HepG2 (cell line): ENCODE measurements around the gene FETUB. TPM values are rescaled to one million over a fixed set of nuclear protein-coding genes. Genes with fewer than 3 reads are reported as not detected.

ENCODE experiments used
- CHD2 ChIP-seq: IDR thresholded peaks from 2 replicates; pipeline ENCODE4 v1.6.1; 2011; ENCODE audit warnings: low read depth, low read length, improper control_type of control experiment
- DNMT1 ChIP-seq: sonication (generic); formaldehyde crosslinking; IDR thresholded peaks from 2 replicates; pipeline ENCODE4 v1.5.1; 2020; ENCODE audit warnings: mild to moderate bottlenecking, missing genetic modification reagents
- E2F2 ChIP-seq: sonication (generic); formaldehyde crosslinking; IDR thresholded peaks from 2 replicates; pipeline ENCODE4 v1.4.0; 2020; ENCODE audit warnings: missing genetic modification reagents, borderline replicate concordance
- E2F5 ChIP-seq: sonication (generic); formaldehyde crosslinking; conservative IDR thresholded peaks from 2 replicates; pipeline ENCODE4 v1.4.0; 2020; ENCODE audit warnings: missing genetic modification reagents
- IKZF4 ChIP-seq: sonication (generic); formaldehyde crosslinking; IDR thresholded peaks from 2 replicates; pipeline ENCODE4 v1.5.1; 2020; ENCODE audit warnings: borderline replicate concordance, mild to moderate bottlenecking, low read depth, missing genetic modification reagents; ENCODE audit errors: not compliant biosample characterization
- MXD3 ChIP-seq: IDR thresholded peaks from 2 replicates; pipeline ENCODE4 v1.6.1; 2016; ENCODE audit warnings: mild to moderate bottlenecking, missing biosample characterization, missing genetic modification reagents
- PAF1 ChIP-seq: IDR thresholded peaks from 2 replicates; pipeline ENCODE4 v1.6.1; 2016; ENCODE audit warnings: missing genetic modification reagents, missing compliant biosample characterization
- PRPF4 ChIP-seq: fragments of 200-400 bp; formaldehyde crosslinking; IDR thresholded peaks from 2 replicates; pipeline ENCODE4 v1.6.1; 2016; ENCODE audit warnings: low read length, low read depth; ENCODE audit not compliant: poor library complexity, severe bottlenecking
- SALL1 ChIP-seq: sonication (generic); formaldehyde crosslinking; IDR thresholded peaks from 2 replicates; pipeline ENCODE4 v1.8.0; 2022; ENCODE audit warnings: mild to moderate bottlenecking, missing genetic modification reagents
- SOX6 ChIP-seq, 2 experiments: fragments of 450-650 bp in 1 of 2; sonication (generic) in 1 of 2; formaldehyde crosslinking in 1 of 2; IDR thresholded peaks; 2 replicates each; pipeline versions ENCODE4 v1.4.0 to v1.6.1; 2017 to 2020; ENCODE audit warnings: antibody characterized with exemption in 1 of 2, mild to moderate bottlenecking in 1 of 2, missing genetic modification reagents in 1 of 2
- SP5 ChIP-seq: IDR thresholded peaks from 2 replicates; pipeline ENCODE4 v1.6.1; 2016; ENCODE audit warnings: low read depth, borderline replicate concordance
- SRF ChIP-seq: IDR thresholded peaks from 2 replicates; pipeline ENCODE4 v1.6.1; 2011; ENCODE audit warnings: mild to moderate bottlenecking, low read depth, low read length, moderate library complexity
- ZBTB1 ChIP-seq: sonication (generic); formaldehyde crosslinking; IDR thresholded peaks from 2 replicates; pipeline ENCODE4 v1.4.0; 2020; ENCODE audit warnings: missing genetic modification reagents, borderline replicate concordance
- ZMAT5 ChIP-seq: sonication (generic); formaldehyde crosslinking; IDR thresholded peaks from 2 replicates; pipeline ENCODE4 v1.5.0; 2020; ENCODE audit warnings: mild to moderate bottlenecking, low read depth, missing genetic modification reagents, borderline replicate concordance
- ZNF235 ChIP-seq: sonication (generic); formaldehyde crosslinking; IDR thresholded peaks from 2 replicates; pipeline ENCODE4 v1.8.1; 2023; ENCODE audit warnings: mild to moderate bottlenecking, missing genetic modification reagents, borderline replicate concordance
- ZNF362 ChIP-seq: sonication (generic); formaldehyde crosslinking; IDR thresholded peaks from 2 replicates; pipeline ENCODE4 v1.4.0; 2020; ENCODE audit warnings: missing genetic modification reagents, mild to moderate bottlenecking, borderline replicate concordance
- ZNF530 ChIP-seq: sonication (generic); formaldehyde crosslinking; IDR thresholded peaks from 2 replicates; pipeline ENCODE4 v1.5.0; 2020; ENCODE audit warnings: low read depth, mild to moderate bottlenecking, missing genetic modification reagents
- ZNF607 ChIP-seq: sonication (generic); formaldehyde crosslinking; IDR thresholded peaks from 2 replicates; pipeline ENCODE4 v1.5.1; 2020; ENCODE audit warnings: missing genetic modification reagents, mild to moderate bottlenecking, borderline replicate concordance
- ZNF839 ChIP-seq: sonication (generic); formaldehyde crosslinking; IDR thresholded peaks from 2 replicates; pipeline ENCODE4 v1.4.0; 2020; ENCODE audit warnings: missing genetic modification reagents, mild to moderate bottlenecking, borderline replicate concordance
- polyA plus RNA-seq, 8 experiments: library from polyadenylated mRNA; depleted of rRNA in 3 of 8; stranded (reverse) in 7 of 8; unstranded in 1 of 8; fragments of >200 nt; fragmentation: Illumina TruSeq in 4 of 8; extraction: Trizol in 4 of 8; gene quantifications; 2 replicates each; pipeline versions ENCODE4 v1.2.1 to v1.2.3, GENCODE V29; 2011 to 2016; ENCODE audit warnings: low read depth in 4 of 8, missing spikeins in 1 of 8, mixed read lengths in 1 of 8; ENCODE audit not compliant: insufficient read depth in 1 of 8
- total RNA-seq, 5 experiments: library from RNA; depleted of rRNA; stranded (reverse); fragments of >200 nt; fragmentation: Illumina TruSeq; extraction: Trizol; gene quantifications; 2 replicates each; pipeline ENCODE4 v1.2.3, GENCODE V29; 2016; ENCODE audit warnings: low read depth in 1 of 5
- TF ChIP-seq, protein P1 (sequence below), 2 experiments: IDR thresholded peaks; 2 replicates each; pipeline ENCODE4 v1.6.1; 2011 to 2012; ENCODE audit warnings: low read length in 2 of 2, borderline replicate concordance in 1 of 2, low read depth in 1 of 2, mild to moderate bottlenecking in 1 of 2, moderate library complexity in 1 of 2

The FETUB gene
- total and polyA plus RNA-seq, 2 of the 13 experiments (the other 11 are each of a cell fraction or from before 2014, with no cell fraction given), result 2.1 to 4.4 TPM

DNA sequence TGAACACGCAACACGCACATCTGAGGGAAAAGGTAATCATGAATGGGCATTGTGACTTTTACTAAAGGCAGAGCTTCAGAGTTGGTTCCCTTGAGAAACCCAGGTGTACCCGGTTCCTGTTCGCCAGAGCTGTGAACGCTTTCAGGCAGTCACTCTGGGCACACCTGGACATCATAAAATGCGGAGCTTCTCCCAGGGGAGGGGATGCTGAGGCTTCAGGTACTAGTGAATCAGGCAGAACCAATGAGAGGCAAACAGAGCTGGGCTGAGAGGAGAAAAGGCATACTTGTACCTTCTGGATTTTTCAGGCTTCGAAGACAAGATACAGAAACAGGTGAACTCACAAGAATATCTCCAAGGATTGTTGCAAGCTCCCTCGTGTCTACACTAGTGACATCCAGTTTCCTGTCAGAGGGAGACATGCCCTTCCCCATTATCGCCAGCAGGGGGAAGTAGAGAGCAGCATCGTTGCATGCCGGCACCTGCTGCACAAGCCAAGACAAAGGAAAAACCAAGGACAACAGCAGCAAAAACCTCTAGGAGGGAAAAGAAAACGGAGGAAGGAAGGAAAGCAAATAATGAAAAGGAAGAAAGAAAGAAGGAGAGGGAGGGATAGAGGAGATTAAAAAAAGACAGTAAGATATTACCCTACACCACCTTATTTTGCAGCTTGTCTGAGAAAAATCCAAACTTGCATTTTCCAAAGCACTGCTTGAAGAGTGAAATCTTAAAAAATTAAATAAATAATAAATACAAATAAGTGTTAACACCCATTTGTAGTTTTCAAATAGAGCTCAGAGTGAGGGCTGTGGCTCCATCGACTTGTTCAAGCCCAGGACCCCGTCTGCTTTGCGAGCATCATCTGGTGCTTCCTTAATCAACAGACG, 25.4 kb upstream of the FETUB start (continued):
- TF ChIP-seq, protein P1, sequence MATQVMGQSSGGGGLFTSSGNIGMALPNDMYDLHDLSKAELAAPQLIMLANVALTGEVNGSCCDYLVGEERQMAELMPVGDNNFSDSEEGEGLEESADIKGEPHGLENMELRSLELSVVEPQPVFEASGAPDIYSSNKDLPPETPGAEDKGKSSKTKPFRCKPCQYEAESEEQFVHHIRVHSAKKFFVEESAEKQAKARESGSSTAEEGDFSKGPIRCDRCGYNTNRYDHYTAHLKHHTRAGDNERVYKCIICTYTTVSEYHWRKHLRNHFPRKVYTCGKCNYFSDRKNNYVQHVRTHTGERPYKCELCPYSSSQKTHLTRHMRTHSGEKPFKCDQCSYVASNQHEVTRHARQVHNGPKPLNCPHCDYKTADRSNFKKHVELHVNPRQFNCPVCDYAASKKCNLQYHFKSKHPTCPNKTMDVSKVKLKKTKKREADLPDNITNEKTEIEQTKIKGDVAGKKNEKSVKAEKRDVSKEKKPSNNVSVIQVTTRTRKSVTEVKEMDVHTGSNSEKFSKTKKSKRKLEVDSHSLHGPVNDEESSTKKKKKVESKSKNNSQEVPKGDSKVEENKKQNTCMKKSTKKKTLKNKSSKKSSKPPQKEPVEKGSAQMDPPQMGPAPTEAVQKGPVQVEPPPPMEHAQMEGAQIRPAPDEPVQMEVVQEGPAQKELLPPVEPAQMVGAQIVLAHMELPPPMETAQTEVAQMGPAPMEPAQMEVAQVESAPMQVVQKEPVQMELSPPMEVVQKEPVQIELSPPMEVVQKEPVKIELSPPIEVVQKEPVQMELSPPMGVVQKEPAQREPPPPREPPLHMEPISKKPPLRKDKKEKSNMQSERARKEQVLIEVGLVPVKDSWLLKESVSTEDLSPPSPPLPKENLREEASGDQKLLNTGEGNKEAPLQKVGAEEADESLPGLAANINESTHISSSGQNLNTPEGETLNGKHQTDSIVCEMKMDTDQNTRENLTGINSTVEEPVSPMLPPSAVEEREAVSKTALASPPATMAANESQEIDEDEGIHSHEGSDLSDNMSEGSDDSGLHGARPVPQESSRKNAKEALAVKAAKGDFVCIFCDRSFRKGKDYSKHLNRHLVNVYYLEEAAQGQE (IDR thresholded peaks at IDR 0.05; ENCODE audit: borderline replicate concordance in 1 of 2, low read depth in 1 of 2, low read length in 2 of 2), result no peak
- TF ChIP-seq ZMAT5 (CRISPR knock-in tag), result no peak
- no peak for TF ChIP-seq ZNF530 (CRISPR knock-in tag)
- no peak for TF ChIP-seq E2F2 (CRISPR knock-in tag)
- peak; percentile 45; the same call in 1 of the 2 replicates for TF ChIP-seq ZNF362 (CRISPR knock-in tag)
- no peak for TF ChIP-seq PRPF4
- no peak for TF ChIP-seq MXD3 (CRISPR knock-in tag)
- TF ChIP-seq IKZF4 (CRISPR knock-in tag), result no peak
- TF ChIP-seq PAF1 (CRISPR knock-in tag), result peak; percentile 84
- TF ChIP-seq CHD2, result no peak
- no peak for TF ChIP-seq ZNF839 (CRISPR knock-in tag)
- no peak for TF ChIP-seq SRF
- TF ChIP-seq DNMT1 (CRISPR knock-in tag), result no peak
- peak; percentile 64 for TF ChIP-seq SALL1
- no peak for TF ChIP-seq SOX6 (IDR thresholded peaks at IDR 0.05)
- no peak; the same call in 1 of the 2 replicates for TF ChIP-seq SOX6 (CRISPR knock-in tag; IDR thresholded peaks at IDR 0.05)
- no peak for TF ChIP-seq SP5 (CRISPR knock-in tag)
- TF ChIP-seq ZBTB1 (CRISPR knock-in tag), result no peak
- TF ChIP-seq ZNF235, result no peak
- no peak for TF ChIP-seq ZNF607 (CRISPR knock-in tag)
- no peak for TF ChIP-seq E2F5
